Fibroblast of the aortic adventitia (primary cell): Measurements from ENCODE around the gene SERPINB6. TPM values are rescaled to one million over a fixed set of nuclear protein-coding genes. Genes with fewer than 3 reads are reported as not detected.
A peak's percentile ranks its signal among the peaks of the same experiment; 100 is the strongest.
"Not testable (repeated sequence)": the region's sequence is repeated elsewhere in the genome, so short reads cannot be mapped to it uniquely, and the experiment has no call there.

Source experiments
- DNase-seq: peaks from one replicate; pipeline ENCODE4 v3.0.0-alpha.2; 2010; ENCODE audit warnings: low read depth
- H3K4me3 ChIP-seq: 2 replicates; pipeline ENCODE4 v1.5.1; 2011; ENCODE audit warnings: low read depth, mild to moderate bottlenecking, control low read depth, low read length, moderate library complexity
- CTCF ChIP-seq: IDR thresholded peaks from 2 replicates; pipeline ENCODE4 v1.5.1; 2011; ENCODE audit warnings: mild to moderate bottlenecking, low read length, control low read depth, inconsistent platforms; ENCODE audit not compliant: insufficient read depth
- total RNA-seq: library from RNA; depleted of rRNA; stranded (reverse); fragments of >200 nt; gene quantifications from 2 replicates; pipeline ENCODE4 v1.2.3, GENCODE V29; 2012; ENCODE audit warnings: low replicate concordance

Gene SERPINB6
- total RNA-seq, 1 donor, result 102 TPM

GRCh38 chr6:2976571-2977085, 5.3 kb upstream of the SERPINB6 start:
- TF ChIP-seq CTCF, result no peak
- peak; percentile 67 for DNase-seq
- no peak overlapping the region for H3K4me3 ChIP-seq

- no peak for DNase-seq
- H3K4me3 ChIP-seq, result no peak overlapping the region
- TF ChIP-seq CTCF, result no peak
Observed at GRCh38 chr6:2976060-2976459, 4.7 kb upstream of the SERPINB6 start.

- DNase-seq, result no peak
- TF ChIP-seq CTCF, result no peak
- no peak overlapping the region for H3K4me3 ChIP-seq
Observed at GRCh38 chr6:2973676-2974075, 2.3 kb upstream of the SERPINB6 start.

- not testable (repeated sequence) for DNase-seq, H3K4me3 ChIP-seq
Observed at GRCh38 chr6:2973180-2973579, 1.8 kb upstream of the SERPINB6 start.

- H3K4me3 ChIP-seq, DNase-seq: not testable (repeated sequence)
Observed at GRCh38 chr6:2972685-2973084, 1.3 kb upstream of the SERPINB6 start.

- peak overlapping the region; percentile 70 for H3K4me3 ChIP-seq
- not testable (repeated sequence) for DNase-seq
Observed at GRCh38 chr6:2972219-2972487, 786 bp upstream of the SERPINB6 start.

- H3K4me3 ChIP-seq, result peak overlapping the region; percentile 70
- no peak for TF ChIP-seq CTCF
- peak; percentile 43 for DNase-seq
Observed at GRCh38 chr6:2970753-2971419, 481 bp downstream of the SERPINB6 start.

GRCh38 chr6:2970034-2970685, 1.2 kb downstream of the SERPINB6 start:
- peak overlapping the region; percentile 70 for H3K4me3 ChIP-seq
- TF ChIP-seq CTCF, result no peak
- peak; percentile 39 for DNase-seq
